ENCODE measurements around the gene FAM168A.

FAM168A gene

GRCh38 chr11:73507086-73507485 lies 90.8 kb downstream of the FAM168A start:
- DNase-seq (ENCODE audit: extremely low read depth, low read depth), result no peak
- TF ChIP-seq CTCF (IDR thresholded peaks at IDR 0.05; ENCODE audit: low read depth, low read length, missing control alignments), result no peak
- H3K4me3 ChIP-seq (replicated peaks; ENCODE audit: low read depth, low read length), result no peak overlapping the region

GRCh38 chr11:73506038-73506437 lies 91.9 kb downstream of the FAM168A start:
- DNase-seq (ENCODE audit: extremely low read depth, low read depth), result no peak
- TF ChIP-seq CTCF (IDR thresholded peaks at IDR 0.05; ENCODE audit: low read depth, low read length, missing control alignments), result no peak
- H3K4me3 ChIP-seq (replicated peaks; ENCODE audit: low read depth, low read length), result no peak overlapping the region

GRCh38 chr11:73498343-73498742 lies 99.6 kb downstream of the FAM168A start:
- no peak overlapping the region for H3K4me3 ChIP-seq (replicated peaks; ENCODE audit: low read depth, low read length)
- no peak for TF ChIP-seq CTCF (IDR thresholded peaks at IDR 0.05; ENCODE audit: low read depth, low read length, missing control alignments)
- DNase-seq (ENCODE audit: extremely low read depth, low read depth), result no peak

- TF ChIP-seq CTCF (IDR thresholded peaks at IDR 0.05; ENCODE audit: low read depth, low read length, missing control alignments), result no peak
- no peak for DNase-seq (ENCODE audit: extremely low read depth, low read depth)
Measured at GRCh38 chr11:73496134-73496533, 101.8 kb downstream of the FAM168A start.

GRCh38 chr11:73495731-73496130 lies 102.2 kb downstream of the FAM168A start:
- H3K4me3 ChIP-seq (replicated peaks; ENCODE audit: low read depth, low read length), result no peak overlapping the region
- no peak for TF ChIP-seq CTCF (IDR thresholded peaks at IDR 0.05; ENCODE audit: low read depth, low read length, missing control alignments)
- DNase-seq (ENCODE audit: extremely low read depth, low read depth), result no peak

More at GRCh38 chr11:73496134-73496533, 101.8 kb downstream of the FAM168A start:
- H3K4me3 ChIP-seq (replicated peaks; ENCODE audit: low read depth, low read length), result no peak overlapping the region

- no peak for DNase-seq (ENCODE audit: extremely low read depth, low read depth)
- TF ChIP-seq CTCF (IDR thresholded peaks at IDR 0.05; ENCODE audit: low read depth, low read length, missing control alignments), result no peak
Measured at GRCh38 chr11:73493956-73494598, 103.8 kb downstream of the FAM168A start.

GRCh38 chr11:73481626-73482025 lies 116.3 kb downstream of the FAM168A start:
- DNase-seq (ENCODE audit: extremely low read depth, low read depth), result no peak
- no peak for TF ChIP-seq CTCF (IDR thresholded peaks at IDR 0.05; ENCODE audit: low read depth, low read length, missing control alignments)
- no peak overlapping the region for H3K4me3 ChIP-seq (replicated peaks; ENCODE audit: low read depth, low read length)

More at GRCh38 chr11:73493956-73494598, 103.8 kb downstream of the FAM168A start:
- no peak overlapping the region for H3K4me3 ChIP-seq (replicated peaks; ENCODE audit: low read depth, low read length)
